ENCODE measurements around the gene CHD9NB.
"Not testable (repeated sequence)": the region's sequence is repeated elsewhere in the genome, so short reads cannot be mapped to it uniquely, and the experiment has no call there.

Gene CHD9NB

GRCh38 chr16:53055541-53056391, 3.1 kb upstream of the CHD9NB start:
- DNase-seq, result peak; percentile 6

GRCh38 chr16:53054670-53055485, 2.2 kb upstream of the CHD9NB start, which contains the start of gene CHD9:
Gene CHD9, plus strand, starts transcription at chr16:53054991. Its CDS starts 101,099 bp downstream, at chr16:53156090.
- DNase-seq, result peak; percentile 62

GRCh38 chr16:53053967-53054669, 1.4 kb upstream of the CHD9NB start:
- DNase-seq, result no peak

- not testable (repeated sequence) for DNase-seq
These were observed 1.4 kb downstream of the CHD9NB start for GRCh38 chr16:53051255-53051654.

- DNase-seq, result no peak
These were observed 4.4 kb downstream of the CHD9NB start for GRCh38 chr16:53048139-53048915.

GRCh38 chr16:53047515-53047914, 5.2 kb downstream of the CHD9NB start:
- not testable (repeated sequence) for DNase-seq

GRCh38 chr16:53045341-53046220, 7.1 kb downstream of the CHD9NB start:
- DNase-seq, result no peak

- DNase-seq, result peak; percentile 74
These were observed 8.6 kb downstream of the CHD9NB start for GRCh38 chr16:53043986-53044601.

GRCh38 chr16:53043428-53043831, 9.3 kb downstream of the CHD9NB start:
- DNase-seq, result no peak

- DNase-seq, result no peak
These were observed 10.4 kb downstream of the CHD9NB start for GRCh38 chr16:53042235-53042701.

- peak; percentile 82 for DNase-seq
These were observed 11.2 kb downstream of the CHD9NB start for GRCh38 chr16:53041320-53042051.

- no peak for DNase-seq
These were observed 11.9 kb downstream of the CHD9NB start for GRCh38 chr16:53040788-53041187.

- not testable (repeated sequence) for DNase-seq
These were observed 16.0 kb downstream of the CHD9NB start for GRCh38 chr16:53036711-53037110.

- DNase-seq, result no peak
These were observed 16.6 kb downstream of the CHD9NB start for GRCh38 chr16:53036066-53036465.

- DNase-seq, result no peak
These were observed 17.3 kb downstream of the CHD9NB start for GRCh38 chr16:53035176-53035942.

- DNase-seq, result no peak
These were observed 18.4 kb downstream of the CHD9NB start for GRCh38 chr16:53034306-53034705.

- DNase-seq, result no peak
These were observed 21.3 kb downstream of the CHD9NB start for GRCh38 chr16:53031323-53031942.

GRCh38 chr16:53029971-53030370, 22.7 kb downstream of the CHD9NB start:
- DNase-seq, result no peak

- DNase-seq, result no peak
These were observed 28.7 kb downstream of the CHD9NB start for GRCh38 chr16:53024045-53024444.
